Activated naive CD4-positive, alpha-beta T cell treated with anti-CD3 and anti-CD28 coated beads for 36 hours (primary cell): ENCODE data around the gene FN3KRP. TPM values are rescaled to one million over a fixed set of nuclear protein-coding genes. Genes with fewer than 3 reads are reported as not detected.
"Not testable (repeated sequence)": the region's sequence is repeated elsewhere in the genome, so short reads cannot be mapped to it uniquely, and the experiment has no call there.

Source experiments
- CTCF ChIA-PET: fragments of 350-600 bp; sonication (Branson Sonifier 250); formaldehyde crosslinking; loops from one replicate; lab custom pipeline; 2021; ENCODE audit warnings: antibody characterized with exemption; lab: Charles Lee
- DNase-seq: peaks from one replicate; pipeline ENCODE4 v3.0.0-alpha.2; 2020
- H3K27ac Mint-ChIP-seq: one replicate; pipeline ENCODE4 v1.8.0; 2021; ENCODE audit warnings: mild to moderate bottlenecking, mixed read lengths
- H3K27me3 Mint-ChIP-seq: one replicate; pipeline ENCODE4 v1.8.0; 2021; ENCODE audit warnings: low read depth, mixed read lengths
- H3K36me3 Mint-ChIP-seq: one replicate; pipeline ENCODE4 v1.8.0; 2021; ENCODE audit warnings: low read depth, mixed read lengths
- H3K4me1 Mint-ChIP-seq: one replicate; pipeline ENCODE4 v1.8.0; 2021; ENCODE audit warnings: low read depth, mixed read lengths
- H3K4me3 Mint-ChIP-seq: one replicate; pipeline ENCODE4 v1.8.0; 2021; ENCODE audit warnings: mild to moderate bottlenecking, moderate library complexity, mixed read lengths
- H3K9me3 Mint-ChIP-seq: one replicate; pipeline ENCODE4 v1.8.0; 2021; ENCODE audit warnings: mixed read lengths
- intact Hi-C: fragments of 100-400 bp; cut with micrococcal nuclease; formaldehyde crosslinking; loops from one replicate; pipeline ENCODE4 v1.15.1; 2023
- total RNA-seq, 2 experiments: library from RNA; stranded (reverse); gene quantifications; one replicate each; pipeline ENCODE4 v1.2.3, GENCODE V29; 2021

FN3KRP gene
- total RNA-seq, 2 experiments from 2014 or later: 30.0 to 31.7 TPM

- CTCF ChIA-PET: no interaction called here
- intact Hi-C loops: no loop called here
- H3K4me1 Mint-ChIP-seq: no peaks in the 10 kb centered on the region
- H3K27me3 Mint-ChIP-seq: no peaks in the 10 kb centered on the region
- no peak overlapping the region for H3K4me3 Mint-ChIP-seq
- peaks cover 20% of the 10 kb centered on the region for H3K36me3 Mint-ChIP-seq
- no peak overlapping the region for H3K27ac Mint-ChIP-seq
- DNase-seq: no peak
- H3K9me3 Mint-ChIP-seq: peaks cover 19% of the 10 kb centered on the region
Measured at GRCh38 chr17:82743344-82744219, 27.1 kb downstream of the FN3KRP start.

GRCh38 chr17:82744736-82745135 lies 28.2 kb downstream of the FN3KRP start:
- H3K27me3 Mint-ChIP-seq, DNase-seq, H3K4me1 Mint-ChIP-seq, H3K27ac Mint-ChIP-seq, H3K4me3 Mint-ChIP-seq, intact Hi-C loops, CTCF ChIA-PET: not testable (repeated sequence)
- Mint-ChIP-seq H3K9me3 (peaks cover 19% of the 10 kb centered on the region), H3K36me3 (peaks cover 20% of the 10 kb centered on the region)

GRCh38 chr17:82745524-82745923 lies 29.0 kb downstream of the FN3KRP start:
- H3K36me3 Mint-ChIP-seq: peaks cover 13% of the 10 kb centered on the region
- intact Hi-C loops: no loop called here
- H3K4me3 Mint-ChIP-seq: no peak overlapping the region
- no peak overlapping the region for H3K27ac Mint-ChIP-seq
- no peaks in the 10 kb centered on the region for H3K27me3 Mint-ChIP-seq
- DNase-seq: no peak
- CTCF ChIA-PET: no interaction called here
- H3K4me1 Mint-ChIP-seq: peaks cover 2% of the 10 kb centered on the region
- peaks cover 13% of the 10 kb centered on the region for H3K9me3 Mint-ChIP-seq

- Mint-ChIP-seq H3K27me3 (no peaks in the 10 kb centered on the region), H3K27ac (no peak overlapping the region), H3K4me3 (no peak overlapping the region), H3K36me3 (no peaks in the 10 kb centered on the region), H3K4me1 (peaks cover 14% of the 10 kb centered on the region), H3K9me3 (peaks cover 3% of the 10 kb centered on the region)
- intact Hi-C loops: no loop called here
- DNase-seq: no peak
- CTCF ChIA-PET: no interaction called here
Measured at GRCh38 chr17:82748756-82749155, 32.2 kb downstream of the FN3KRP start.

GRCh38 chr17:82750241-82750908 lies 33.9 kb downstream of the FN3KRP start:
- Mint-ChIP-seq H3K27ac (no peak overlapping the region), H3K4me1 (peaks cover 26% of the 10 kb centered on the region), H3K27me3 (no peaks in the 10 kb centered on the region), H3K36me3 (peaks cover 4% of the 10 kb centered on the region), H3K4me3 (peak overlapping the region; percentile 48), H3K9me3 (peaks cover 3% of the 10 kb centered on the region)
- CTCF ChIA-PET: no interaction called here
- peak; percentile 20 for DNase-seq
- intact Hi-C loops: loop anchor here (5.0 to 10.0 kb wide), 3 partner anchors 53 to 453 kb away; partner anchors contain the start of gene RAB40B

- Mint-ChIP-seq H3K9me3 (peaks cover 2% of the 10 kb centered on the region), H3K27me3 (no peaks in the 10 kb centered on the region), H3K36me3 (peaks cover 7% of the 10 kb centered on the region), H3K4me1 (peaks cover 26% of the 10 kb centered on the region), H3K27ac (no peak overlapping the region), H3K4me3 (no peak overlapping the region)
- CTCF ChIA-PET: no interaction called here
- intact Hi-C loops: loop anchor here (1.0 to 10.0 kb wide), 4 partner anchors 35 to 454 kb away; partner anchors contain the start of genes FN3KRP and RAB40B
- no peak for DNase-seq
Measured at GRCh38 chr17:82751171-82751570, 34.7 kb downstream of the FN3KRP start.

- intact Hi-C loops: loop anchor here (1.0 to 10.0 kb wide), 5 partner anchors 35 to 454 kb away; partner anchors contain the start of genes FN3KRP, RAB40B and WDR45B
- H3K4me3 Mint-ChIP-seq: peak within 1 kb of the TSS; percentile 79
- no peaks in the 10 kb centered on the region for H3K9me3 Mint-ChIP-seq
- peak; percentile 90 for DNase-seq
- peak within 1 kb of the TSS; percentile 18 for H3K27ac Mint-ChIP-seq
- no peaks in the 10 kb centered on the region for H3K27me3 Mint-ChIP-seq
- CTCF ChIA-PET: no interaction called here
- H3K36me3 Mint-ChIP-seq: peaks cover 11% of the 10 kb centered on the region
- peaks cover 26% of the 10 kb centered on the region for H3K4me1 Mint-ChIP-seq
Measured at GRCh38 chr17:82751571-82752370, 35.3 kb downstream of the FN3KRP start, which contains the start of gene TBCD. Gene TBCD, plus strand, starts transcription at chr17:82752065. Its CDS starts 129 bp downstream, at chr17:82752194.

- DNase-seq: no peak
- peaks cover 26% of the 10 kb centered on the region for H3K4me1 Mint-ChIP-seq
- CTCF ChIA-PET: no interaction called here
- no peaks in the 10 kb centered on the region for H3K27me3 Mint-ChIP-seq
- H3K36me3 Mint-ChIP-seq: peaks cover 12% of the 10 kb centered on the region
- intact Hi-C loops: loop anchor here (1.0 to 10.0 kb wide), 4 partner anchors 55 to 455 kb away; partner anchors contain the start of genes RAB40B and WDR45B
- no peaks in the 10 kb centered on the region for H3K9me3 Mint-ChIP-seq
- peak overlapping the region; percentile 79 for H3K4me3 Mint-ChIP-seq
- peak overlapping the region; percentile 18 for H3K27ac Mint-ChIP-seq
Measured at GRCh38 chr17:82752371-82753200, 36.1 kb downstream of the FN3KRP start.

GRCh38 chr17:82753201-82753464 lies 36.6 kb downstream of the FN3KRP start:
- CTCF ChIA-PET: no interaction called here
- peaks cover 12% of the 10 kb centered on the region for H3K36me3 Mint-ChIP-seq
- no peaks in the 10 kb centered on the region for H3K27me3 Mint-ChIP-seq
- no peak overlapping the region for H3K27ac Mint-ChIP-seq
- intact Hi-C loops: loop anchor here (5.0 to 10.0 kb wide), 3 partner anchors 56 to 456 kb away; partner anchors contain the start of gene RAB40B
- H3K4me3 Mint-ChIP-seq: peak overlapping the region; percentile 79
- no peaks in the 10 kb centered on the region for H3K9me3 Mint-ChIP-seq
- H3K4me1 Mint-ChIP-seq: peaks cover 26% of the 10 kb centered on the region
- no peak for DNase-seq

- peak; percentile 27 for DNase-seq
- H3K27ac Mint-ChIP-seq: no peak overlapping the region
- CTCF ChIA-PET: interaction anchor here (1.1 to 1.2 kb wide), 2 partner anchors 21 to 85 kb away, joined by 3 read pairs; no protein-coding TSS in a partner anchor
- H3K27me3 Mint-ChIP-seq: no peaks in the 10 kb centered on the region
- intact Hi-C loops: loop anchor here (5.0 to 10.0 kb wide), 3 partner anchors 57 to 457 kb away; partner anchors contain the start of gene RAB40B
- H3K4me1 Mint-ChIP-seq: peaks cover 26% of the 10 kb centered on the region
- H3K4me3 Mint-ChIP-seq: peak overlapping the region; percentile 14
- H3K9me3 Mint-ChIP-seq: no peaks in the 10 kb centered on the region
- peaks cover 12% of the 10 kb centered on the region for H3K36me3 Mint-ChIP-seq
Measured at GRCh38 chr17:82754297-82755208, 38.0 kb downstream of the FN3KRP start.
